ENCODE data around the gene SERPINB3. TPM values are rescaled to one million over a fixed set of nuclear protein-coding genes. Genes with fewer than 3 reads are reported as not detected.
A peak's percentile ranks its signal among the peaks of the same experiment; 100 is the strongest.
"Not testable (repeated sequence)": the region's sequence is repeated elsewhere in the genome, so short reads cannot be mapped to it uniquely, and the experiment has no call there.

The SERPINB3 gene
- total RNA-seq, 6 experiments from 2014 or later, result not detected

DNA sequence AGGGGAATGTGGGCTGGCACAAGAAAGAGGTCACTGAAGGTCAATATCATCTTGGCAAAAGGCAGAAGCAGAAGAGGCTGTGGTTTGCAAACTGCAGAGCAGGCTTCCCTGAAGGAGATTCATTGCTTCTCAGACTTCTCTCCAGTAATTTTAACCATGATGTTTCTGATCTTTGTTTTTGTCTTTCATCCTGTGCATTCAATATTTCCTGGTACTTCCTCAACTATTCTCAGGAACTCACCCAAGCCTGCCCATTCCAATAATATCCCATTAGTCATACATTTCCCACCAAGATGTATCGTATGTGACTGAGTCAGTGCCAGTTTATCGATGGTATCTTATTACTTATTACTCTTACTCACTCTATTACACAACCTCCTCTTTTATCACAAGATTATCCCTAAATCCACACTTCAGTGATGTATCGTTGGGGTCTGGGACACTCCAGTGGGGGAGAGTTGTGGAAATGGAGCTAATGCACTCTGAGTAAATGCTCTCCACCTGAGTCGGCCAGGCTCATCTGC lies 20.5 kb downstream of the SERPINB3 start:
- not testable (repeated sequence) for H3K36me3 Mint-ChIP-seq (ENCODE audit: low read depth); H3K27ac Mint-ChIP-seq; H3K9me3 Mint-ChIP-seq; H3K27me3 Mint-ChIP-seq (ENCODE audit: insufficient read depth)
- DNase-seq, result peak; percentile 16
- Mint-ChIP-seq H3K4me1 (ENCODE audit: low read depth) (peaks cover 53% of the 10 kb centered on the region), H3K4me3 (peak overlapping the region; percentile 5; the same call in 1 of the 2 replicates)

- TF ChIP-seq CTCF (IDR thresholded peaks at IDR 0.05), result no peak
- Mint-ChIP-seq H3K9me3 (peaks cover 1% of the 10 kb centered on the region; the same call in 1 of the 2 replicates), H3K4me3 (no peak overlapping the region), H3K36me3 (ENCODE audit: low read depth) (peaks cover 6% of the 10 kb centered on the region), H3K4me1 (ENCODE audit: low read depth) (peaks cover 33% of the 10 kb centered on the region), H3K27me3 (ENCODE audit: insufficient read depth) (no peaks in the 10 kb centered on the region), H3K27ac (no peak overlapping the region)
- DNase-seq, result no peak
These were observed 24.0 kb downstream of the SERPINB3 start for GRCh38 chr18:63637703-63638102.

- Mint-ChIP-seq H3K4me1 (ENCODE audit: low read depth) (no peaks in the 10 kb centered on the region), H3K9me3 (peaks cover 55% of the 10 kb centered on the region), H3K36me3 (ENCODE audit: low read depth) (peaks cover 40% of the 10 kb centered on the region), H3K27me3 (ENCODE audit: insufficient read depth) (no peaks in the 10 kb centered on the region; the same call in 1 of the 2 replicates), H3K4me3 (no peak overlapping the region), H3K27ac (no peak overlapping the region)
- DNase-seq, result no peak
- no peak for TF ChIP-seq CTCF (IDR thresholded peaks at IDR 0.05)
These were observed 33.9 kb downstream of the SERPINB3 start for GRCh38 chr18:63627819-63628218.

GRCh38 chr18:63626431-63626830 lies 35.3 kb downstream of the SERPINB3 start:
- no peak overlapping the region for H3K27ac Mint-ChIP-seq
- DNase-seq, result no peak
- H3K4me3 Mint-ChIP-seq, result no peak overlapping the region
- no peak for TF ChIP-seq CTCF (IDR thresholded peaks at IDR 0.05)
- peaks cover 40% of the 10 kb centered on the region for H3K36me3 Mint-ChIP-seq (ENCODE audit: low read depth)
- no peaks in the 10 kb centered on the region for H3K4me1 Mint-ChIP-seq (ENCODE audit: low read depth)
- no peaks in the 10 kb centered on the region; the same call in 1 of the 2 replicates for H3K27me3 Mint-ChIP-seq (ENCODE audit: insufficient read depth)
- H3K9me3 Mint-ChIP-seq, result peaks cover 50% of the 10 kb centered on the region

GRCh38 chr18:63624863-63625262 lies 36.8 kb downstream of the SERPINB3 start:
- peaks cover 50% of the 10 kb centered on the region for H3K9me3 Mint-ChIP-seq
- peaks cover 40% of the 10 kb centered on the region for H3K36me3 Mint-ChIP-seq (ENCODE audit: low read depth)
- H3K4me3 Mint-ChIP-seq, result no peak overlapping the region
- H3K27me3 Mint-ChIP-seq (ENCODE audit: insufficient read depth), result no peaks in the 10 kb centered on the region; the same call in 1 of the 2 replicates
- no peak for DNase-seq
- H3K4me1 Mint-ChIP-seq (ENCODE audit: low read depth), result no peaks in the 10 kb centered on the region
- H3K27ac Mint-ChIP-seq, result no peak overlapping the region
- TF ChIP-seq CTCF (IDR thresholded peaks at IDR 0.05), result no peak

DNA sequence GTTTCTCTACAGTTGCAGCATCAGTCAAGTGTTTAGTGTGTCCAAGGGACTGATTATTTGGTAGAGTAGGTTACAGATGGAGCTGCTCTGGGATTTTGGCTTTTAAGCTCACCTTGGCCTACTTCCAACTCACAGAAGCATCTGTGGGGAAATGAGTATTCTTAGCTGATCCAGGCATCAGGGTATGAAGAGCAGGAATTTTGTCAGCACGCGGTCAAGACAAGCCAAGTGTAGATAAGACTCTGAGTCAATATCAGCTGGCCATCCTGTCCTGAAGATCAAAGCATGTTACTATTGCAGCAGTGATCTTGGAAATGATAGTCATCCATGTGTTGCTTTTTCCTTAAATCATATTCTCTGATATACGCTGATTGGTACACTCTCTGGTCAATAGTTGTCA lies 42.0 kb downstream of the SERPINB3 start:
- Mint-ChIP-seq H3K4me1 (ENCODE audit: low read depth) (peaks cover 10% of the 10 kb centered on the region), H3K27ac (no peak overlapping the region)
- no peak for DNase-seq

More for the DNA sequence above, 42.0 kb downstream of the SERPINB3 start:
- no peak for TF ChIP-seq CTCF (IDR thresholded peaks at IDR 0.05)
- H3K27me3 Mint-ChIP-seq (ENCODE audit: insufficient read depth), result no peaks in the 10 kb centered on the region
- no peak overlapping the region for H3K4me3 Mint-ChIP-seq
- H3K36me3 Mint-ChIP-seq (ENCODE audit: low read depth), result peaks cover 9% of the 10 kb centered on the region
- peaks cover 16% of the 10 kb centered on the region for H3K9me3 Mint-ChIP-seq
